ENCODE measurements around the gene SLC9A3.
"Not testable (repeated sequence)": the region's sequence is repeated elsewhere in the genome, so short reads cannot be mapped to it uniquely, and the experiment has no call there.

SLC9A3 gene

GRCh38 chr5:514673-515072, 9.6 kb downstream of the SLC9A3 start:
- H3K27ac ChIP-seq (ENCODE audit: low read length): no peak overlapping the region
- H3K4me1 ChIP-seq (ENCODE audit: control insufficient read depth, insufficient read depth, low read length): no peaks in the 10 kb centered on the region
- H3K4me3 ChIP-seq (ENCODE audit: low read length in 2 of 2): no peak overlapping the region
- H3K9me3 ChIP-seq (ENCODE audit: control insufficient read depth in 2 of 2, low read length in 2 of 2): peaks cover 0 to 3% of the 10 kb centered on the region in 2 donors
- no peaks in the 10 kb centered on the region for H3K36me3 ChIP-seq (ENCODE audit: control insufficient read depth in 2 of 2, insufficient read depth in 2 of 2, low read length in 2 of 2)
- no peak overlapping the region for H3K9ac ChIP-seq (ENCODE audit: low read length in 2 of 2)
- H3K27me3 ChIP-seq (ENCODE audit: control insufficient read depth in 1 of 2, insufficient read depth in 2 of 2, low read length in 2 of 2): peaks cover 30 to 38% of the 10 kb centered on the region in 2 donors

- Histone ChIP-seq H3K4me3 (ENCODE audit: low read length in 2 of 2) (no peak overlapping the region), H3K4me1 (ENCODE audit: control insufficient read depth, insufficient read depth, low read length) (no peaks in the 10 kb centered on the region), H3K9ac (ENCODE audit: low read length in 2 of 2) (no peak overlapping the region), H3K27ac (ENCODE audit: low read length) (no peak overlapping the region), H3K27me3 (ENCODE audit: control insufficient read depth in 1 of 2, insufficient read depth in 2 of 2, low read length in 2 of 2) (peaks cover 26 to 32% of the 10 kb centered on the region in 2 donors), H3K9me3 (ENCODE audit: control insufficient read depth in 2 of 2, low read length in 2 of 2) (peaks cover 0 to 3% of the 10 kb centered on the region in 2 donors), H3K36me3 (ENCODE audit: control insufficient read depth in 2 of 2, insufficient read depth in 2 of 2, low read length in 2 of 2) (no peaks in the 10 kb centered on the region)
These were observed 10.2 kb downstream of the SLC9A3 start for GRCh38 chr5:514101-514485.

GRCh38 chr5:513216-514100, 10.8 kb downstream of the SLC9A3 start:
- peaks cover 21 to 25% of the 10 kb centered on the region in 2 donors for H3K27me3 ChIP-seq (ENCODE audit: control insufficient read depth in 1 of 2, insufficient read depth in 2 of 2, low read length in 2 of 2)
- no peak overlapping the region for H3K9ac ChIP-seq (ENCODE audit: low read length in 2 of 2)
- no peak overlapping the region for H3K4me3 ChIP-seq (ENCODE audit: low read length in 2 of 2)
- no peaks in the 10 kb centered on the region for H3K36me3 ChIP-seq (ENCODE audit: control insufficient read depth in 2 of 2, insufficient read depth in 2 of 2, low read length in 2 of 2)
- peaks cover 0 to 3% of the 10 kb centered on the region in 2 donors for H3K9me3 ChIP-seq (ENCODE audit: control insufficient read depth in 2 of 2, low read length in 2 of 2)
- no peak overlapping the region for H3K27ac ChIP-seq (ENCODE audit: low read length)
- H3K4me1 ChIP-seq (ENCODE audit: control insufficient read depth, insufficient read depth, low read length): no peaks in the 10 kb centered on the region

- Histone ChIP-seq H3K27me3 (ENCODE audit: control insufficient read depth in 1 of 2, insufficient read depth in 2 of 2, low read length in 2 of 2) (peaks cover 9 to 12% of the 10 kb centered on the region in 2 donors), H3K4me1 (ENCODE audit: control insufficient read depth, insufficient read depth, low read length) (no peaks in the 10 kb centered on the region), H3K9ac (ENCODE audit: low read length in 2 of 2) (no peak overlapping the region), H3K27ac (ENCODE audit: low read length) (no peak overlapping the region), H3K4me3 (ENCODE audit: low read length in 2 of 2) (no peak overlapping the region), H3K9me3 (ENCODE audit: control insufficient read depth in 2 of 2, low read length in 2 of 2) (peaks cover 0 to 3% of the 10 kb centered on the region in 2 donors), H3K36me3 (ENCODE audit: control insufficient read depth in 2 of 2, insufficient read depth in 2 of 2, low read length in 2 of 2) (no peaks in the 10 kb centered on the region)
These were observed 12.8 kb downstream of the SLC9A3 start for GRCh38 chr5:511476-511875.

GRCh38 chr5:510521-510920, 13.7 kb downstream of the SLC9A3 start:
- Histone ChIP-seq H3K36me3 (ENCODE audit: control insufficient read depth in 2 of 2, insufficient read depth in 2 of 2, low read length in 2 of 2) (no peaks in the 10 kb centered on the region), H3K9me3 (ENCODE audit: control insufficient read depth in 2 of 2, low read length in 2 of 2) (peaks cover 0 to 3% of the 10 kb centered on the region in 2 donors), H3K4me1 (ENCODE audit: control insufficient read depth, insufficient read depth, low read length) (no peaks in the 10 kb centered on the region), H3K27me3 (ENCODE audit: control insufficient read depth in 1 of 2, insufficient read depth in 2 of 2, low read length in 2 of 2) (peaks cover 6 to 12% of the 10 kb centered on the region in 2 donors), H3K9ac (ENCODE audit: low read length in 2 of 2) (no peak overlapping the region), H3K4me3 (ENCODE audit: low read length in 2 of 2) (no peak overlapping the region), H3K27ac (ENCODE audit: low read length) (no peak overlapping the region)

GRCh38 chr5:509611-510185, 14.6 kb downstream of the SLC9A3 start:
- Histone ChIP-seq H3K4me1 (ENCODE audit: control insufficient read depth, insufficient read depth, low read length) (no peaks in the 10 kb centered on the region), H3K27ac (ENCODE audit: low read length) (no peak overlapping the region), H3K4me3 (ENCODE audit: low read length in 2 of 2) (no peak overlapping the region), H3K36me3 (ENCODE audit: control insufficient read depth in 2 of 2, insufficient read depth in 2 of 2, low read length in 2 of 2) (no peaks in the 10 kb centered on the region), H3K27me3 (ENCODE audit: control insufficient read depth in 1 of 2, insufficient read depth in 2 of 2, low read length in 2 of 2) (peaks cover 9% of the 10 kb centered on the region in 2 donors), H3K9me3 (ENCODE audit: control insufficient read depth in 2 of 2, low read length in 2 of 2) (peaks cover 0 to 3% of the 10 kb centered on the region in 2 donors), H3K9ac (ENCODE audit: low read length in 2 of 2) (no peak overlapping the region)

- H3K27ac ChIP-seq (ENCODE audit: low read length); H3K36me3 ChIP-seq (ENCODE audit: control insufficient read depth in 2 of 2, insufficient read depth in 2 of 2, low read length in 2 of 2); H3K9ac ChIP-seq (ENCODE audit: low read length in 2 of 2); H3K4me3 ChIP-seq (ENCODE audit: low read length in 2 of 2); H3K9me3 ChIP-seq (ENCODE audit: control insufficient read depth in 2 of 2, low read length in 2 of 2); H3K4me1 ChIP-seq (ENCODE audit: control insufficient read depth, insufficient read depth, low read length); H3K27me3 ChIP-seq (ENCODE audit: control insufficient read depth in 1 of 2, insufficient read depth in 2 of 2, low read length in 2 of 2): not testable (repeated sequence)
These were observed 16.2 kb downstream of the SLC9A3 start for GRCh38 chr5:507986-508575.

- Histone ChIP-seq H3K9ac (ENCODE audit: low read length in 2 of 2) (no peak overlapping the region), H3K4me3 (ENCODE audit: low read length in 2 of 2) (no peak overlapping the region), H3K9me3 (ENCODE audit: control insufficient read depth in 2 of 2, low read length in 2 of 2) (peaks cover 0 to 2% of the 10 kb centered on the region in 2 donors), H3K27me3 (ENCODE audit: control insufficient read depth in 1 of 2, insufficient read depth in 2 of 2, low read length in 2 of 2) (peaks cover 10 to 13% of the 10 kb centered on the region in 2 donors), H3K36me3 (ENCODE audit: control insufficient read depth in 2 of 2, insufficient read depth in 2 of 2, low read length in 2 of 2) (no peaks in the 10 kb centered on the region), H3K4me1 (ENCODE audit: control insufficient read depth, insufficient read depth, low read length) (no peaks in the 10 kb centered on the region), H3K27ac (ENCODE audit: low read length) (no peak overlapping the region)
These were observed 18.2 kb downstream of the SLC9A3 start for GRCh38 chr5:505951-506525.

- Histone ChIP-seq H3K4me1 (ENCODE audit: control insufficient read depth, insufficient read depth, low read length) (no peaks in the 10 kb centered on the region), H3K27ac (ENCODE audit: low read length) (no peak overlapping the region), H3K27me3 (ENCODE audit: control insufficient read depth in 1 of 2, insufficient read depth in 2 of 2, low read length in 2 of 2) (peaks cover 16 to 20% of the 10 kb centered on the region in 2 donors), H3K4me3 (ENCODE audit: low read length in 2 of 2) (no peak overlapping the region), H3K9ac (ENCODE audit: low read length in 2 of 2) (no peak overlapping the region), H3K36me3 (ENCODE audit: control insufficient read depth in 2 of 2, insufficient read depth in 2 of 2, low read length in 2 of 2) (no peaks in the 10 kb centered on the region), H3K9me3 (ENCODE audit: control insufficient read depth in 2 of 2, low read length in 2 of 2) (peaks cover 0 to 2% of the 10 kb centered on the region in 2 donors)
These were observed 19.7 kb downstream of the SLC9A3 start for GRCh38 chr5:504326-505154.
